Epidermal melanocyte (primary cell): ENCODE measurements around the gene RAB3GAP1.
"Not testable (repeated sequence)": the region's sequence is repeated elsewhere in the genome, so short reads cannot be mapped to it uniquely, and the experiment has no call there.

Experiments
- DNase-seq: peaks from one replicate; pipeline ENCODE4 v3.0.0; 2011; ENCODE audit warnings: low spot score; ENCODE audit not compliant: insufficient read length

The RAB3GAP1 gene

DNA sequence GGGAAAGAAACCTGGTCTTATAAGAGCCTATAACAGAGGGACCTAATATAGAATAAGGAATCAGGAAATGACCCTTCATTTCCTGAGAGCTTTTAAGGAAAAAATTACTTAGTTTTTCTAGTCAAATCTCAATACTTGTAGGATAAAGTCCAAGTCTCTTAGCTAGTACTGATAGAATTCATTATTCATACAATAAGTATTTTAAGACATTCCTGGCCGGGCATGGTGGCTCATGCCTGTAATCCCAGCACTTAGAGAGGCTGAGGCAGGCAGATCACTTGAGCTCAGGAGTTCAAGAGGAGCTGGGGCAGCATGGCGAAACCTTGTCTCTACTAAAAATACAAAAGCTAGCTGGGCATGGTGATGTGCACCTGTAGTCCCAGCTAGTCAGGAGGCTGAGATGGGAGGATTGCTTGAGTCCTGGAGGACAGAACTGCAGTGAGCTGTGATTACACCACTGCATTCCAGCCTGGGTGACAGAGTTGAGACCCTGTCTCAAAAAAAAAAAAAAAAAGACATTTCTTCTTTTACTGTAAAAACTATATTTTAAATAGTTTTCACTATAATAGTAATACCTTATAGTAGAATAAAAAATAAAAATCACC lies 3.2 kb downstream of the RAB3GAP1 start:
- no peak for DNase-seq

DNA sequence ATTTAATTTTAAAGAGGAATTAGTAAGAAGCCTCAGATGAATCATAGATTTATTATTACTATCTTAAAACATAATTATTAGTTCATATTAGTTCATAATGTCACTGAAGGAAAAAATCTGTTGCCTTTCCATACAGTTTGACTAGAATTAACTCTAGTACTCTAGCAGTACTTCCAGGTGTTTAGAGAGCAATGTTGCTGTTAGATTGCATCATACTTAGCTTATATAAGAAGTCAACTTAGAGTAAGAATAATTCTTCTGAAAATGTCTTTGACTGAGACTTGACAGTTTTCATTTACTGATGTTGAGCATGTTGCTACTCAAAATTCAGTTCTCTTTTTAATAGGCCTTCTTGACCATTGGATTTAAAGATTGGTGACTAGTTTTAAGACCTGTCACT lies 4.7 kb downstream of the RAB3GAP1 start:
- DNase-seq, result no peak

DNA sequence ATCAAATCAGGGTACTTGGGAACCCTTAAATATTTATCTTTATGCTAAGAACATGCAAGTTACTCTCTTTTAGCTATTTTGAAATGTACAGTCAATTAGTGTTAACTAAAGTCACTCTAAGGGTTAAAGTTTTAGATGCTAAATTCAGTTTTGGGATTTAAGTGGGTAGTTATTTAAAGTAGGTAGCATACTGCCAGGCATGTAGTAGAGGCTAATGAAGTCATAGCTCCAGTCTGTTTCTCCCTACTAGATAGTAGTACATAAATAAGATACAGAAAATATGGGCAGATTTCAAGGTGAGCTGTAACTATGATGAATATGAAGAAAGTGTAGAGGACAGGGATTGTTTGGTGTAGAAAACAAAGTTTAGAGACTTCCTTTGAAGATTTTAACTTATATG lies 7.5 kb downstream of the RAB3GAP1 start:
- no peak for DNase-seq

DNA sequence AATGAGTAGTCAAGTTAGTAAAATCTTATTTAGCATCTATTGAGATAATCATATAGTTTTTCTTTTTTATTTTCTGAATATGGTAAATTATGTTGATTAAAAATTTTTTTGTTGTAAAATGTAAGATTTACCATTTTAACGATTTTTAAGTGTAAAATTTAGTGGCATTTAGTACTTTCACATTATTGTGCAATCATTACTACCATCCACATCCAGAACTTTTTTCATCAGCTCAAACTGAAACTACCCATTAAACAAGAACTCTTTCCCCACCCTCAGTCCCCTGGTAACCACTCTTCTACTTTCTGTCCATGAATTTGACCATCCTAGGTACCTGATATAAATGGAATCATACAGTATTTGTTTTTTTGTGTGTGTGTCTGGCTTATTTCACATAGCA lies 11.1 kb downstream of the RAB3GAP1 start:
- no peak for DNase-seq

- DNase-seq, result no peak
These were observed 12.1 kb downstream of the RAB3GAP1 start for GRCh38 chr2:135064149-135064548.

DNA sequence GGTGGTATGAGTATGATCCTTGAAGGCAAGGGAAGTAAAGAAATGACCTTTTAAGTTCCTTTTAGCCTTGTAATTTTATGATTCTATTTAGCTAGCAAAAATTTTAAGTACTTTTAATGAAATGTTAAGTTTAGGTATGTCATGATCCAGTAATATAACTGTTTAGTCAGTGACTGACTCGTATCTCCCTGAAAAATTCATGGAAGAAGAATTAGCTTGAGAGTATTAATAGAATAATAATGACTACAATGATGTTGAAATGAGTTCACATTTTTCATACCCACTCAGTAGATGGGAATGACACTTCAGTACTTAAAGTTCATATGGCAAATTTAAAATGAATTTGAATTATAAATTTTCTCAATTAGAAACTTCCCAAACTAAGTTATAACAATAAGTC lies 14.6 kb downstream of the RAB3GAP1 start:
- no peak for DNase-seq

DNA sequence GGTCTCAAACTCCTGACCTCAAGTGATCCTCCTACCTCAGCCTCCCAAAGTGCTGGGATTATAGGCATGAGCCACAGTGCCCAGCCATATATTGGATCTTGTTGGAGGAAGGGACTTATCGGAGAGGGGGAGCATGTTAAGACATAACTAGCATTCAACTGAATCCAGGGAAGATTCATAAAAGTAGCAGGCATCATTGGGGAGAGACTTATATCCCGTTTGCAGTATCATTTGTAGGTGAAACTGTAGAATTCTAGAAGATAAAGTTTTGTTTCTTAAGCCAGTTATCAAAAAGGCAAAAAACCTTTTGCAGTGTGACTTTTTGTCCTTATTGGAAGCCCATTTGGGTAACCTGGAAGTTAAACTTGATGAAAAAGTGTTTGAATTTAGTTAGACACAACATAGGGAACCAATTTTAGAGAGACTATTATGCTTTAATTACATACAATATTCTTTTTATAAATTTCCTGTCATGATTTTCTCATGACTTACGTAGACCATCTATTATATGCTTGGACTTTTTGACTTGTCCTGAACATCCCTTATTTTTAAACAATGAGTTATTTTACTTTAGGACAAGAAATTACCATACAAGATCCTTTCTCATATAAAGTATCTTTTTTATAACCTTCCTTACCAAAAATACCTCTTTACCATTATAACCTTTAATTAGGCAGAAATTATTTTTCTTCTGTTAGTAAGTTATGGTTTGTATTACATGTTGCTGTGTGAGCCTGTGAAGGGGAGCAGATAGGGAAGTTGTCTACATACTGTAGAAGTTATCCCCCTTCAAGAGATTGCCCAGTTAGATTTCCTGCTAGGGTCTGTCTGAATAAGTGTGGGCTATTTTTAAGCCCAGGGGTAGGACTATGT lies 20.3 kb downstream of the RAB3GAP1 start:
- DNase-seq, result no peak

DNA sequence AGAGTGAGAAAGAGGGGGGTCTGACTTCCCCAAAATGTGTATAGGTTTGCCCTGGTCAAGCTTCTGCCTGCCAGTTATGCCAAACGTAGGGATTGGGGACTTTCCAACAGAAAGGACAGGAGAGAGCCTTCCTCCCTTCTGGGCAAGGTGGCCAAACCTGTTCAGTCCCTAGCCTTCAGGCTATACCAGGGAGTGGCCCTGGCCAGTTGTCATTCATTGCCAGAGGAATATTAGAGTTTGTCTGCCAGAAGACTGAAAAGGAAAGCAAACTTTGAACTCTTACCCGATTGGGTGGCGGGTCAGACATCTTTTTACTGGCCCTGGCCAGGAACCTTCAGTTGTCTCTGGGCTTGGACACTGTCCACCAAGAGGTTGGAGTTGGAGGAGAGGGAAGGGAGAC lies 22.1 kb downstream of the RAB3GAP1 start:
- DNase-seq, result no peak

GRCh38 chr2:135076556-135076955 lies 24.5 kb downstream of the RAB3GAP1 start:
- DNase-seq, result no peak

DNA sequence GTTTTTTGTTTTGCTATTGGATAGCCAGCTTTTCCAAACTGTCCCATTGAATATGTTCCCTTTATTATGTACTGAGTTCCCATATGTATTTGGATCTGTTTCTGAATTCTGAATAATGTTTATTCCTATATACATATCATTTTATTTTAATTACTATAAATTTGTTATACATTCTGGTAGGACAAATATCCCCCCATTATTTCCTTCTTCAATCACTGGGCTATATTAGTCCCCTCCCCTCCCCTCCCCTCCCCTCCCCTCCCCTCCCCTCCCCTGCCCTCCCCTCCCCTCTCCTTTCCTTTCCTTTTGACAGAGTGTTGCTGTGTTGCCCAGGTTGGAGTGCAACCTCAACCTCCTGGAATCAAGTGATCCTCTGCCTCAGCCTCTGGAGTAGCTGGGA lies 26.3 kb downstream of the RAB3GAP1 start:
- DNase-seq, result no peak

DNA sequence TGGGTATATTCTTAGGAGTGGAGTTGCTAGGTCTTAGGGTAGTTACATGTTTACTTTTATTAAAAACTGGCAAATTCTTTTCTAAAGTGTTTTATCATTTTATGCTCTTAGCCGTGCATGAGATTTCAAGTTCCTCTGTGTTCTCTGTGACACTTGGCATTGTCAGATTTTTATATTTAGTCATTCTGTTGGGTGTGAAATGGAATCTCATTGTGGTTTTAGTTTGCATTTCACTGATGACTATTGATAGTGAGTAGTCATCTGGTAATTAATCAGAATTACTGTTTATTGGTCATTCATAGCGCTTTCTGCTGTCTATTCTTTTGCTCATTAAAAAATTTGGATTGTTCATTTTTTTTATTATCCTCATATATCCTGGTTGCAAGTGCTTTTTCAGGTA lies 34.1 kb downstream of the RAB3GAP1 start:
- DNase-seq, result no peak

DNA sequence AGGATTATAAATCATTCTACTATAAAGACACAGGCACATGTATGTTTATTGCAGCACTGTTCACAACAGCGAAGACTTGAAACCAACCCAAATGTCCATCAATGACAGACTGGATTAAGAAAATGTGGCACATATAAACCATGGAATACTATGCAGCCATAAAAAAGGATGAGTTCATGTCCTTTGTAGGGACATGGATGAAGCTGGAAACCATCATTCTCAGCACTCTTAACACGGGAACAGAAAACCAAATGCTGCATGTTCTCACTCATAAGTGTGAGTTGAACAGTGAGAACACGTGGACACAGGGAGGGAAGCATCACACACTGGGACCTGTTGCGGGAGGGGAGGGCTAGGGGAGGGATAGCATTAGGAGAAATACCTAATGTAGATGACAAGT lies 37.5 kb downstream of the RAB3GAP1 start:
- not testable (repeated sequence) for DNase-seq

GRCh38 chr2:135091681-135092080 lies 39.6 kb downstream of the RAB3GAP1 start:
- no peak for DNase-seq

DNA sequence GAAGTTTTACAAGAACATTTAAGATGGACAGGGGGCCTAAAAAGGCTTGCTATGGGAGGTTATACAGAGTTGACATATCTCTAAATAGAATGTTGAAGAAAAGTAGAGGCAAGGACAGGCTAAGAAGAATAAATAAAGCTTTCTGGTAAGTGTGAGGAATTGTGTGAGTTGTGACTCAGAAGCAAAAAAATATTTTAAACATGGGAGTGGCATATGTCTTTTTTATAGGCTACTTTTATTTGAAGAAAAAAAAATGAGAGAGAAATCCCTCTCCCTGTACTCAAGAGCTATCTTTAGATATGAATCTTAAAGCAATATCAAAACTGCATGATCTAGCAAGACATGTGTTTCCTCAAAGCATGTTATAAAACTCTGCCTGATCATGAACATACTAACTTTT lies 41.1 kb downstream of the RAB3GAP1 start:
- DNase-seq, result no peak

- DNase-seq, result no peak
These were observed 41.7 kb downstream of the RAB3GAP1 start for GRCh38 chr2:135093670-135094330.

- no peak for DNase-seq
These were observed 42.4 kb downstream of the RAB3GAP1 start for GRCh38 chr2:135094508-135094907.

- DNase-seq, result no peak
These were observed 43.5 kb downstream of the RAB3GAP1 start for GRCh38 chr2:135095591-135095990.

GRCh38 chr2:135096665-135097446 lies 44.8 kb downstream of the RAB3GAP1 start:
- DNase-seq, result no peak

GRCh38 chr2:135097532-135098231 lies 45.6 kb downstream of the RAB3GAP1 start:
- DNase-seq, result no peak

DNA sequence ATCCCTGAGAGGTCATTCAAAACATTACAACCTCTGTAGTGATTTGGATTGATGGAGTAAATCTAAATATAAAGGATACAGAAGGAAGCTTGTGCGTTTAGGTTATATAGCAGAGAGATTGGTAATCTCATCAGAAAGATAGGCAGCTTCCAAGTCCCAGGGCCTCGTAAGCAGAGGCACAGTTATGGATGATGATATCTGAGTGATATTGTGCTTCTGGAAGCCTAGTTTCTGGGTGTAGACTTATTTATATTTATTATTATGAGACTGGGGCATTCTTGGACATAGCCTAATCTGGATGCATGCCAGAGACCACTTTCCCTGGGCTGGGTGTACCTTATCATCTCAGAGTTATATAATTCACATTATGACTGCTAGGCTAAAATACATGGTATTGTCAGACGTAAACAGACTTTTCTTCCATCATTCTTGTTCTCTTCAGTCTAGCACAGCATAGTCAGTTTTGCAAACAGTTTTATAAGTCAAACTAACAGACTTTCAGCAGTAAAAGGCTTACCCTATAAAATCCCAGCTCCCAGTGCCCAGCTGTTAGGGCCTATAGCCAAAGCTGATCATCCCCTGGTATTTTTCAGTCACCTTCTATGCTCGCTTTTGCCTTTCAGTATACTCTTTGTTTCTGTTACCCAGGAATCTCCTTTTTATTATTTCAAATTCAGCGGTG lies 47.9 kb downstream of the RAB3GAP1 start:
- no peak for DNase-seq
